Measurements from ENCODE around the gene LNX1.
"Not testable (repeated sequence)": the region's sequence is repeated elsewhere in the genome, so short reads cannot be mapped to it uniquely, and the experiment has no call there.

Gene LNX1

DNA sequence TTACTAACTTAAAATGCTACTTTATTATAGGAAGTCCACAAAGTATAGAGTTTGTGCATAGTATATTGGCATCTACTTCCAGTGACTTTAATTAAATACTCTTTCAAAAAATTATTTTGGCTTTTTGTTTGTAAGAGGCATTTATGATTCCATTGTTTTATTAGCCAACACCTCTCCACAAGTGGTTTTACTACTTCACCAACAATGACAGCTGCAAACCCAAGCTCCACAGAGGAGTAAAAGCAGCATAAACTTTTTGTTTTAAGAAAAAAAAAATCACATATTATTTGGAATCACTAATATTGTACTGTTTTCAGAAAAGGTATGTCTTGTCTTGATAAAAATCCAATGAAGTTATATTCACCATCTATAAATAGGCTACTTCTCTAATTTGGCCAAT, 125.4 kb downstream of the LNX1 start:
- DNase-seq, result no peak

DNA sequence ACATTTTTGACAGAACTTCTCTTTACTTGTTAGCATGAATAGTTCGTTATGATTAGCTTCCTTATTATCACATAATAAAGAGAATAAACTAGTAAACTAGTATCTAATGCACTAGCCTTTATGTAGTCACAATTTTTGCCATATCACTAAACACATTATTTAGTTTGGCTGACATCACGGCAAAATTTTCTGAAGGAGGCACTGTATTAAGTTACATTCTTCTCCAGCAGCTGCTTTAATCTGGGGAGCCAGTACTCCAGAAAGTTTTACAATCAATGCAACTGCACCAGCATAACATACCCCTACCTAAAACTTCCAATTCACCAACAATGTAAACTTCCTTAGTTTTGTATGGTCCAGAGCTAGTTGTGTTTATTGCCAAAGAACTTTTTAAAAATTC, 126.0 kb downstream of the LNX1 start:
- DNase-seq, result no peak

DNA sequence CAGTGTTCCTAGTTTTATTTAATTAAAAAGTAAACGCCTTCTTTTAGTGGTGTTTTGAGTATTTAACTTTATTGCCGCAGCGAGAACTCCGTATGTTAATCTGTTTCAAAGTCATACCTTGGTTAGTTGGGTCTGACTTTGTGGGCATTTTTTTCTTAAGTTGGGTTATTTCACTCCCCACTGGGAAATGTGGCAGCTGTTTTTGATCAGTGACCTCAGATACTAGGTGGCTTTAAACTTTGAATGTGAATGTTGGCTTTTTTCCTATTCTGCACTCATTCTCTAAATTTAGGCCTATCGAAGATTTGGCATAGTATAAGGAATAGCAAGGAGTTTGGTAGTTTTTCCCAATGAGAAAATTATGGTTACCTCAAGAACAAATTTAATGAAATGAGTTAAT, 127.9 kb downstream of the LNX1 start:
- no peak for DNase-seq

DNA sequence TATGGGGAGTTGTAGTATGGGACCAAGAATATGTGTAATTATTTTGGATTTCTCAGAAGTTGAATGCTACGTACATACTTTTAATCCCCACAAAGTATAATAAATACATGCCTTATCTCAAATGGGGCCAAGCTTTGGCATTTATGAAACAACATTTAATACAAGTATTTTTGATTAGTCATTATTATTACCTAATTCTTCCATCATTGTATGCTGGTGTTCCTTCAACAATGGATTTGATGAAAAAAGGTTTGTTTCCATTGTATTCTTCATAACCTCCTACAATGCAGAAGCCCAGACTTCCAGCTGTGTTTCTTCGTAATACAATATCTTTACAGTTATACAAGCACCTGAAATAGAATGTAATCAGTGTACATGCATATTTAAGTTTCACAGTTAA, 130.0 kb downstream of the LNX1 start:
- no peak for DNase-seq

DNA sequence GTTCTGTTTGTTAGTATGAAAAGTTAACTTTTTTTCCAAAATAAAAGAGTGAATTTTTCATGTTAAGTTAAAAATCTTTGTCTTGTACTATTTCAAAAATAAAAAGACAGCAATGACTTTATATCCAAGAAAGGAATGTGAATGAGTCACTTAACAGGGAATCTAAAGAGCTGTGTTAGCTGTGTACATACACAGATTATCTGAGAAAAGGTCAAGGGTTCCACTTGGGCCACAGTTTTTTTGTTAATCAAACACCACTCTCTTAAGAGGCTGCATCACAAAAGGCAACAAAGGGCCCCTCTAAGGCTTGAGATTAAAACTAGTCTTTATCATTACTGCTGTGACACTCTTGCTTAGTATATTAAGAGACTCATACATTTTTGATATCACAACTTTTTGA, 131.7 kb downstream of the LNX1 start:
- DNase-seq, result no peak

DNA sequence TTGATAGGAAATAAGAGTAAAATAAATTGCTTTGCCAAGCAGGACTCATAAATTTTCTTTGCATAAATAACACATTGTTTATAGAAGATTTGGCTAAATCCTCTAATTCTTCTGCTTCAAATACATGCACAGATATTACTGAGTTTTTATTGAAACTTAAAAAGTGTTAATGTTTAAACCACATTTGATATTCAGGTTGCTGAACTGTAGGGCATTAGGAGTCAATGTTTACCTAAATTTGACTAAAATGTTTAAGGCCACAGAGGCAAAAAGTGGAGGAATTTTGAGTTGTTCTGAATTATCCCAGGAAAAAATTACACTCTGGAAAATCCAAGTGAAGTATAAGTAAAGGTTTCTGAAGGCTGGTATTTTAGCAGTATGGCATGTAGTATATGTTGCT, 135.1 kb downstream of the LNX1 start:
- DNase-seq, result no peak

DNA sequence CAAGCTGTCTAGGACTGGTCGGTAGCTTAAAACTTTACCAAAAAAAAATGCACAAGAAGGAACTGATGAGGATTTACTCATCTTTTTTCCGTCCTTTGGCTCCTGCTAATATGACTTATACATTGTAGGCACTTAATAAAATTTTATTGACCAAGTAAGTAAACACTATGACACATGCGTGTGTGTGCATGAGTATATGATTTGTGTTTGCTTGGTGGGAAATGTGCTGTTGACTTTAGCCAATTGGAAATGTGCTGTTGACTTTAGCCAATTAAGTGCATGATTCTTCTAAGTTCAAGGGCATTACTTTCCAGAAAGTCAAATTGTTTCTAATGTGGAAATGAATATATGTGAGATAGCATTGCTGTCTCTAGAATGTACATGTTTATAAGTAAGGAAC, 135.5 kb downstream of the LNX1 start:
- no peak for DNase-seq

DNA sequence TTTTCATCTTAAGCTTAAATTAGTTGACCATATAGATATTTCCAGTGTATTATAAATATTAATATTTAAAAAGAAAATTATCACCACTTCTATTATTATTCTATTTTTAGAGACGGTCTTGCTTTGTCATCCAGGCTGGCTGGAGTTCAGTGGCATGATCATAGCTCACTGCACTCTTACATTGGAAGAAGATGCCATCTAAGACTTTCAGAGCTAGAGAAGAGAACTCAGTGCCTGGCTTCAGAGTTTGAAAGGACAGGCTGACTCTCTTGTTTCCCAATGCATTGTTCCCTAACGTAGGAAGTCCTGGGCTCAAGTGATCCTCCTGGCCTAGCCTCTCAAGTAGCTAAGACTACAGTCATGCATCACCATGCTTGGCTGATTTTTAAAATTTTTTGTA, 137.9 kb downstream of the LNX1 start:
- DNase-seq, result no peak

DNA sequence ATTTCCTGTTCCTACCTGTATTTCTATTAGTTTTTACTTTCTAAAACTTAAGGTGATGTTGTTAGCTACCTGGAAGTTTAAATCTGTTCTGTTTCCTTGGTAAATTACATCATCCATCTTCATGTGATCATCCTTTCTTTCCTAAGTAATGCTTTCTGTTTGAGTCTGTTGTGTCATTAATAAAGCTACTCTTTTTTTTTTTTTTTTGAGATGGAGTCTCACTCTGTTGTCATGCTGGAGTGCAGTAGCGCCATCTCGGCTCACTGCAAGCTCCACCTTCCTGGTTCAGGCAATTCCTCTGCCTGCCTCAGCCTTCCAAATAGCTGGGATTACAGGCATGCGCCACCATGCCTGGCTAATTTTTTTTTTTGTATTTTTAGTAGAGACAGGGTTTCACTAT, 140.5 kb downstream of the LNX1 start:
- DNase-seq, result peak in 2 of 56 donors; percentile 1 to 3

DNA sequence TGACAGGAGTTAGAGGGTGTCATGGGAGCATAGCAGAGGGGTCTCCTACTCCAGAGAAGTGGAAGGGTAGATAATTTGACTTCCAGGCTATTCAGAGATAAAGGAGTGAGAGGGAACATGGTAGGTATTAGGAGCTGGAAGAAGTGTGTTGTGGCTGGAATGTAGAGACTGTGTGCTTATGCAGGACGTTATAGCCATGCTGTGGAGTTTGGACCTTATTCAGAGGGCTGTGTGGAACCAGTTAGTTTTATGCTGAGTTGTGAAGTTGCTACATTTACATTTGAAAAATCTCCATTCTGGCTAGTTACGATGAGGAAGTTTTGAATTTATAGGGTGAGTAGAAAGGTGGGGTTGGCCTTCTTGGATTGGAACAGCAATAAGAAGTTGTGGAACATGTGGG, 146.3 kb downstream of the LNX1 start:
- no peak for DNase-seq

DNA sequence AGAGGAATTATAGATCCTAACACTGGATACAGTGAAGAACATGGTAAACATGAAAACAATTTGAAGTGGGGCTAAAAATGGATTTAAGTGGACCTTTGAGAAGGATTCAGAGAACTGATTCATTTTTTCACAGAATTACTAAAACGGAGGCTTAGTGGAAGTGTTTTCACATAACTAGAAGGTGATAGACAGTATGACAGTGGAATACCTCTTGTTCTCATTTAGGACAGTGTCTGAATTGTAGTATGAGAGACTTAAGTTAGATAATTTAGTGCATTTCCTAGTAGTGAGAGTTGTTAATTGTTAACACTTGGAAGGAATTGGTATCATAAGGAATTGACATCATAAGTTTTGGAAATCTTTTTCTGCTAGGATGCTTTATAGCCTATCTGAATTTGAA, 149.7 kb downstream of the LNX1 start:
- no peak for DNase-seq

DNA sequence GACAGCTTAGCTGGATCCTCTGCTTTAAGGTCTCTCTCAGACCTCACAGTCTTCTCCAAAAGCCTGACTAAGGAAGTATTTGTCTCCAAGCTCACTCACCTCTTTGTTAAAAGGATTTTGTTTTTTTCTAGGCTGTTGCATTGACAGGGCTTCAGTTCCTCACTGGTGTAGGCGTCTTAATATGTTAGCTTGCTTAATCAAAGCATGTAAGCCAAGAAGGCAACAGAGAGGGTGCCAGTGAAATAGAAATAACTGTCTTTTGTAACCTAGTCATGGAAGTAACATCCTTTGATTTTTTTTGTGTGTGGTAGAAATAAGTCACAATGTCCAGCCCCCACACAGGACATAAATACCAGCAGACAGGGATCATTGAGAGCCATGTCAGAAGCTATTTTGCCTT, 155.0 kb downstream of the LNX1 start:
- DNase-seq, result peak in 1 of 56 donors; percentile 1

DNA sequence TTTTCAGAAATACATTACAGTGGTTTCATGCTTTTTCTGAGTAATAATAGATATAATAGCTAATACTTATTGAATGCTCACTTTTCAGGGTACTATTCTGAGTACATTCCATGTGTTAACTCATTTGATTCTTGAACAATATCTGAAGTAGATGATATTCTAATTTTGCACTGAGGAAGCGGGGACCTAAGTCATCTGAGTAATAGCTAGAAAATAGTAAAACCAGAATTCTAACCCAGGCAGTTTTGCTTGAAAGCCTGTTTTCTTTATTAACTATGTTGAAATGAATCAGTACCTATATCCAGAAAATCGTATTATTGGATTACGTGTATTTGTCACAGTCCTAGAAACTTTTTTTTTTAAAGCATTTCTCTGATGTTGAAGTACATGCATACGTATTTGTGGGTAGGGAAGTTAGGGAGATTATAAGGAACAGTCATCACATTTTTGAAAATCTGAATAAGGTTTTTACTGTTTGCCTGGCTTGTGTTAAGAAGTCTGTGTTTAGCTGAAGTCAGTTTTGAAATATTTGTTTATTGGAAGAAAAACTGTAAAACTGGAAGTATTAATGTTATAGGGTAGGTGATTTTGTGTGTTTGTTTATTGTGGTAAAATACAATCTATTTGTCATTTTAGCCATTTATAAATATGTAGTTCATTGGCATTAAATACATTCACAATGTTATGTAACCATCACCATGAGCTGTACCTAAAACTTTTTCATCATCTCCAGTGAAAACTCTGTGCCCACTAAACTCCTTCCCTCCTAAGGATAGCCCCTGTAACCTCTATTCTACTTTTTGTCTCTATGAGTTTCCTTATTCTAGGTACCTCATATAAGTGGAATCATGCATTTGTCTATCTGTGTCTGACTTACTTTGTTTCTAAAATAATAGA, 158.5 kb downstream of the LNX1 start:
- no peak for DNase-seq

DNA sequence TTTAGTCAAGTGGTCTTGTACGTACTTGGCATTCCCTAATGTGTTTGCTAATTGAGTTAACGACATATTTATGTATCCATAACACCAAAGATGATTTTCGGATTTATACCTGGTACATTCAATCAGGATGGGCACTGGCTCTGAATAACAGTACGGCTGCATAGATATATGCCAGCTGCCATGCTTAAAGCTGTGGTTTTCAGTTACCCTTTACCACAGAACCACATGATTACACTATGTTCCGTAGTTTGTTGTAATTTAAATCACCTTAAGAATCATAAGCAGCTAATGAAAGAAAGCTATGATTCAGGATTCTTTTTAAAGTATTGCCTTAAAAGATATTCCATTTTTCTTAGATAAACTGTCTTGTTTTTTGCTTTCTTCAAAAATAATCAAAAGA, 160.2 kb downstream of the LNX1 start:
- DNase-seq, result no peak

DNA sequence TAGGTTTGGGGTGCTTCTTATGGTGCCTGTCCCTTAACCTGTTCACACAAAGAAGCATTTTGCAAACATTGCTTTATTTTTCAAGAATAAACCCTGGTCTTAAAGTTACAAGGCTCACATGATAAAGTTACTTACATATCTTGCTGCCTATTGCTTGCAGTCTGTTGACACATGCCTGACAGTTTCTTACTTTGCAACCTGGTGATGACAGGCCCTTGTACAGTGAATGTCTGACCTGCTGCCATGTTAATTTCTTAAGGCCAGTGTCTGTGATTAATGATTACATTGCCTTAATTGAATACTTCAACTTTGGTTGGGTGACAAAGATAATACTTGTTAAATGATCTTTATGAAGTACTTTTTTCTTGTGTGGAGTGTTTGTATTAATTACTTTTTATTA, 163.9 kb downstream of the LNX1 start:
- DNase-seq, result no peak

DNA sequence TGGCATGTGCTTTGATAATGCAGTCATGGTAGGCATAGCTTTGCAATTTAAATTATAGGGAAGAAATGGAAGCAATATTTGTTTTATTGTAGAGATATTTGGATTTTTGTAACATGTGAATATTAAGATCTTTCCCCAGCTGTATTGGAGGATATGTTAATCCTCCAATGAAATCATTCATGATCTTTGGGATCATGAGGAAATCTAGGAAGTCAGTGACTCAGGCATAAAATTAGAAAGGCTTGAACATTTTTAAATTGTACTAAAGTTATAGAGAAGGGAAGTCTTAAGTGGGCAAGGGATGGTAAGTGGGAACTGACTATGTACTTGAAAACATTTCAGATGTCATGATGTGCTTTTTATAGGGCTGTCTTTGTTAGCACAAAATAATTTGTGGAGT, 167.0 kb downstream of the LNX1 start:
- DNase-seq, result no peak

DNA sequence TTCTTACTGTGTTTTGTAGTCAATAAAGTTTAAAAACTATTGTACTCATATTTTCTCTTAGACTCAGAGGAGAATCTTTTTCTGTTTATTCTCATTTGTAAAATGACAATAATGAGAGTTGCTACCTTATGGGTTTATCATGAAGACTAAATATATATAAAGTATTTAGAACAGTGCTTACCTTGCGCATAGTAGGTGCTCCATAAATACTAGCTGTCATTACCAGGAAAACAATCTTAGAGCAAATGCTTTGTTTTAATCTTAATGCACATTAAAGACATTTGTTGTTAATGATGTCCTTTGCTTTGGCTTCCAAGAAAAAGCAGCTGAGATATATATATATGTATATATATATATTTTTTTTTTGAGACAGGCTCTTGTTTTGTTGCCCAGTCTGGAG, 168.9 kb downstream of the LNX1 start:
- no peak for DNase-seq

DNA sequence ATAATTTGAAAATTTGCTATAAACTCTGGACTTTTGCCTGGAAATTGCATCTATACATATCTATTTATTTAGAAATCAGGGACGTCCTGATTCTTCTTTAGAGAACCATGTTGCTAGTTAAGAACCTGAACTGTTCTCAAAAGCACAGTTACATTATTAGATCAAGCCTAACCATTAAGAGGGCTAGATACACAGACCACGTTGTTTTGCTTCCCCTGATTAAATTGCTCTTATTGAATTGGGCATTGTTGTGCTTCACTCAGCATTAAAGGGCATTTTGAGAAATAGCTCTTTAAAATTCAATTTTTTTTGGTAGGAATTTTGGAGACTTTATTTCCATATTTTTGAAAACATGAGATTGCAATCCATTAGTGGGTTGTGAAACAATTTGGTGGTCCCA, 169.5 kb downstream of the LNX1 start:
- no peak for DNase-seq

DNA sequence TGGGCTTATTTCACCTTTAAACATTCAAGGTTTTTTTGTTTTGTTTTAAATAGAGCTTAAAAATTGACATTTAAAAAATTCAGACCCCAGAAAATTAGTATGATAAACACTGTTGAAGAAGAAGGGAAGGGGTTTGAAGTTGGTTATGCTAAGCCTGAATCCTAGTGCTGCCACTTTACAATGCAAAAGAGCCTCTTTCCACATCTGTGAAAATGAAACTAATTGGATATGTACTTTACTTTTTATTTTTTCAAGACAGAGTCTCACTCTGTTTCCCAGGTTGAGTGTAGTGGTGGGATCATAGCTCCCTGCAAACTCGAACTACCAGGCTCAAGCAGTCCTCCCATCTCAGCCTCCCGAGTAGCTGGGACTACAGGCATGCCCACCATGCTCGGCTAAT, 172.1 kb downstream of the LNX1 start:
- no peak for DNase-seq

DNA sequence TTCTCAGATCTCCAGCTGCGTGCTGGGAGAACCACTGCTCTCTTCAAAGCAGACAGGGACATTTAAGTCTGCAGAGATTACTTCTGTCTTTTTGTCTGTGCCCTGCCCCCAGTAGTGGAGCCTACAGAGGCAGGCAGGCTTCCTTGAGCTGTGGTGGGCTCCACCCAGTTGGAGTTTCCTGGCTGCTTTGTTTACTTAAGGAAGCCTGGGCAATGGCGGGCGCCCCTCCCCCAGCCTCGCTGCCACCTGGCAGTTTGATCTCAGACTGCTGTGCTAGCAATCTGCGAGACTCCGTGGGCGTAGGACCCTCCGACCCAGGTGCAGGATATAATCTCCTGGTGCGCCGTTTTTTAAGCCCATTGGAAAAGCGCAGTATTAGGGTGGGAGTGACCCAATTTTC, 181.8 kb downstream of the LNX1 start:
- DNase-seq, result not testable (repeated sequence)
